Activated CD4-positive, alpha-beta memory T cell treated with anti-CD3 and anti-CD28 coated beads for 36 hours (primary cell): Measurements from ENCODE around the gene ADAMTSL5. TPM values are rescaled to one million over a fixed set of nuclear protein-coding genes. Genes with fewer than 3 reads are reported as not detected.
"Not testable (repeated sequence)": the region's sequence is repeated elsewhere in the genome, so short reads cannot be mapped to it uniquely, and the experiment has no call there.

Experiments
- CTCF ChIA-PET: fragments of 350-600 bp; sonication (Branson Sonifier 250); formaldehyde crosslinking; loops from one replicate; lab custom pipeline; 2021; ENCODE audit warnings: antibody characterized with exemption, inconsistent platforms; lab: Charles Lee
- POLR2A ChIA-PET: fragments of 350-600 bp; sonication (Branson Sonifier 250); formaldehyde crosslinking; loops from one replicate; lab custom pipeline; 2021; ENCODE audit warnings: antibody characterized with exemption; lab: Charles Lee
- DNase-seq: peaks from one replicate; pipeline ENCODE4 v3.0.0-alpha.2; 2020
- H3K27ac Mint-ChIP-seq: one replicate; pipeline ENCODE4 v1.8.0; 2021; ENCODE audit warnings: mixed read lengths
- H3K27me3 Mint-ChIP-seq: one replicate; pipeline ENCODE4 v1.8.0; 2021; ENCODE audit warnings: mixed read lengths
- H3K36me3 Mint-ChIP-seq: one replicate; pipeline ENCODE4 v1.8.0; 2021; ENCODE audit warnings: mixed read lengths
- H3K4me1 Mint-ChIP-seq: one replicate; pipeline ENCODE4 v1.8.0; 2021; ENCODE audit warnings: low read depth, mixed read lengths
- H3K4me3 Mint-ChIP-seq: one replicate; pipeline ENCODE4 v1.8.0; 2021; ENCODE audit warnings: mild to moderate bottlenecking, mixed read lengths
- H3K9me3 Mint-ChIP-seq: one replicate; pipeline ENCODE4 v1.8.0; 2021; ENCODE audit warnings: mixed read lengths
- intact Hi-C: fragments of 100-400 bp; cut with micrococcal nuclease; formaldehyde crosslinking; loops from one replicate; pipeline ENCODE4 v1.15.1; 2023
- total RNA-seq, 2 experiments: library from RNA; stranded (reverse); gene quantifications; one replicate each; pipeline ENCODE4 v1.2.3, GENCODE V29; 2021

ADAMTSL5 gene
- total RNA-seq, 2 experiments from 2014 or later, result 1.9 to 3.7 TPM

DNA sequence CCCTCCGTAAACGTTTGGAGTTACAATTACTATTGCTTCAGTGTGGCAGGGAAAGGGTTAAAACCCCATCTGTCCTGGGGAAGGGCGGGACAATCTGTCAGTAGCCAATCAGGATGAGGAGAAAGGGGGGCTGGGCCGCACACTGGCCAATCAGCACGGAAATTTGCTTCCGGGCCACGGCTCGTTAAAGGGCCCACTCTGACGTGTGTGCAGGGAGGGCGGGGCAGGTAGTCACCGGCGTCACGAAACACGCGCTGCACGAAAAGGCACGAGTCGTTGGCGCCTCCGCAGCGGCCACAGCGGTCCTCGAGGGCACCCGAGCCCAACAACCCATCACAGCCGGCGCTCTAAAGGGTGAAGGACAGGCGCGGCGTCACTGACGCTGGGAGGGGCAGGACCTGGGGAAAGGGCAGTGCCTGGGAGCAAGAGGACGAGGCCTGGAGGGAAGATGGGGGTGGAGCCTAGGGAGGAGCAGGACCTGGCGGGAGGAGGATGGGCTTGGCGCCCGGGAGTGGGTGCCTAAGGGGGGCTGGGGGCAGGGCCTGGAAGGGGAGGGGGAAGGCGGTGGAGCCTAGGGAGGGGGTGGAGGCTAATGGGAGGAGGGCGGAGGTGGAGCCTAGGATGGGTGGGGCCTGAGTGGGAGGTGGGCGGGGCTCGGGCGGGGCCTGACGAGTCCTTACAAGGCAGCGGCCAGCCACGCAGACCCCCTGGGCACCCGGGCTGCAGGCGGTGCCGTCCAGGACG lies 4.9 kb downstream of the ADAMTSL5 start:
- peaks cover 11% of the 10 kb centered on the region for H3K27me3 Mint-ChIP-seq
- POLR2A ChIA-PET, result no interaction called here
- peak overlapping the region; percentile 74 for H3K27ac Mint-ChIP-seq
- CTCF ChIA-PET, result no interaction called here
- peaks cover 13% of the 10 kb centered on the region for H3K4me1 Mint-ChIP-seq
- H3K36me3 Mint-ChIP-seq, result no peaks in the 10 kb centered on the region
- intact Hi-C loops, result loop anchor here (2.0 kb wide), 1 partner anchor 17 kb away; the partner anchor contains the start of genes PCSK4 and REEP6
- no peaks in the 10 kb centered on the region for H3K9me3 Mint-ChIP-seq
- H3K4me3 Mint-ChIP-seq, result peak overlapping the region; percentile 74
- peak; percentile 93 for DNase-seq

DNA sequence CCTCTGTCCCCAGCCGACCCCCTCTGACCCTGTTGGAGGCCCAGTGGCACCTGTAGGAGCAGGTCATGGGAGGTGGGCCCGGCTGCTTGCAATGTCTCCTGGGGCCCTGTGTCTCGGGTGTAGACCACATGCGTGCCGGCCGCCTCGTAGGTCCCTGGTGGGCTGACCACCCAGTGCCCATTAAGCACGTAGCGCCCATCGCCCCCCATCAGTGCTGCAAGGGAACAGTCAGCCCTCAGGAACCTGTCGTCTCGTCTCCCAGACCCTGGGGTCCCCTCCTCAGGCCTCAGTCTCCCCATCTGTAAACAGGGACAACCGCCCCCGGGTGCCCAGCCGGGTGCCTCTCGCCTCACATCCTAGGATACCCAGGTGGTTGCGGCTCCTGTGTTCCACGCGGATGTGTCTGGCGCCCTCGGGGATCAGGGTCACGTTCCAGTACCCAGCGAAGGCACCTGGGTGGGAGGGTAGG lies 5.6 kb downstream of the ADAMTSL5 start:
- CTCF ChIA-PET, result no interaction called here
- POLR2A ChIA-PET, result no interaction called here
- DNase-seq, result no peak
- H3K36me3 Mint-ChIP-seq, result no peaks in the 10 kb centered on the region
- H3K9me3 Mint-ChIP-seq, result no peaks in the 10 kb centered on the region
- peaks cover 13% of the 10 kb centered on the region for H3K27me3 Mint-ChIP-seq
- peaks cover 15% of the 10 kb centered on the region for H3K4me1 Mint-ChIP-seq
- H3K4me3 Mint-ChIP-seq, result no peak overlapping the region
- intact Hi-C loops, result loop anchor here (2.0 kb wide), 1 partner anchor 16 kb away; the partner anchor contains the start of genes PCSK4 and REEP6
- H3K27ac Mint-ChIP-seq, result no peak overlapping the region

DNA sequence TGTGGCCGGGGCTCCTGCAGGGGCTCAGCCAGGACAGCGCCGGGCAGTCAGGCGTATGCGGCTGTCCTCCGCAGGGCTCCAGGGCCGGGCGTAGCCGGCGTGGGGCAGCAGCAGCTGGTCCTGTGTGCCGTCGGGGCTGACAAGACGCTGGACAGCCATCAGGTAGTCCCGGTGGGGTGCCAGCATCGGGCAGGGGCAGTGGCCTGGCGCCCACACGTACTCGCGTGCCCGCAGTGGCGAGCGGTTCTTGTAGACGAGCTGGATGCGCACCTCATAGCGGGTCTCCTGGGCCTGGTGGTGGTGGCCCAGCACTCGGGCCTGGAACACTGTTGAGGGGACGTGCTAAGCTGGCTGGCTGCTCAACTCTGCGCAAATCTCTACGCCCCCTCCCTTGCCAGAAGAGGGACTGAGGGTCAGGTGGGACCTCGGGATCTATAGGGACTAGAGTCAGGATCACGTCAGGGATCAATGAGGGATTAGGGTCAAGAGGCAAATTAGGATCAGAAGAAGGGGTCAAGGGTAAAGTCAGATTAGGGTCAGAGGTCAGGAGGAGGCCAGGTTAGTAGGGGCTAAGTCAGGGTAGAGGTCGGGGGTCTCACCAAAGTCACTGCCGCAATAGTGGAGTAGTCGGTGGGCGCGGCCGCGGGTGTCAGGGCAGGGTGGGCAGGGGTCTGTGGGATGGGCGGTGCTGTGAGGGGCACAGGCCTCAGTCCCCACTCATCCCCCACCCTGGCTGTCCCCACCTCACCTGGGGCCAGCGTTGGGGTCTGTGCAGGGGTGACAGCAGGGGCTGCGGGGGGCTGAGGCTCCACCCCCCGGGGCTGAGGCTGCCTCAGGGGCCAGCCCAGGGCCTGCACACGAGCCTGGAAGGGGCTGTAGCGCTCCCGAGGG lies 6.6 kb downstream of the ADAMTSL5 start:
- no peaks in the 10 kb centered on the region for H3K9me3 Mint-ChIP-seq
- H3K36me3 Mint-ChIP-seq, result no peaks in the 10 kb centered on the region
- no peak overlapping the region for H3K27ac Mint-ChIP-seq
- POLR2A ChIA-PET, result interaction anchor here (0.5 kb wide), 1 partner anchor 65 kb away, joined by 5 read pairs; no protein-coding TSS in a partner anchor
- CTCF ChIA-PET, result interaction anchor here (0.9 kb wide), 1 partner anchor 826 kb away, joined by 3 read pairs; no protein-coding TSS in a partner anchor
- H3K27me3 Mint-ChIP-seq, result peaks cover 13% of the 10 kb centered on the region
- no peak overlapping the region for H3K4me3 Mint-ChIP-seq
- intact Hi-C loops, result loop anchor here (2.0 kb wide), 1 partner anchor 15 kb away; the partner anchor contains the start of genes PCSK4 and REEP6
- H3K4me1 Mint-ChIP-seq, result peaks cover 14% of the 10 kb centered on the region
- no peak for DNase-seq

DNA sequence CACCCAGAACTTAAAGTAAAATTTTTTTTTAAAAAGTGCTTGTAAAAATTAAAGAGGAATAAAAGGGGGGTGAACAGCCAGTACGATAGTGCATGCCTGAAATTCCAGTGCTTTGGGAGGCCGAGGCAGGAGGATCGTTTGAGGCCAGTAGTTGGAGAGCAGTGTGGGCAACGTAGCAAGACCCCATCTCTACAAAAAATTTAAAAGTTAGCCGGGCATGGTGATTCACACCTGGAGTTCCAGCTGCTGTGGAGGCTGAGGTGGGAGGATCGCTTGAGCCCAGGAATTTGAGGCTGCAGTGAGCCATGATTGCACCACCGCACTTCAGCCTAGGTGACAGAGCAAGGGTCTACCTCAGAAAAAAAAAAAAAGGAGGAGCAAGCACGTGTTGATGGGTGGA lies 7.8 kb downstream of the ADAMTSL5 start:
- peaks cover 14% of the 10 kb centered on the region for H3K4me1 Mint-ChIP-seq
- no peak overlapping the region for H3K4me3 Mint-ChIP-seq
- no peak for DNase-seq
- peaks cover 13% of the 10 kb centered on the region for H3K27me3 Mint-ChIP-seq
- no peaks in the 10 kb centered on the region for H3K36me3 Mint-ChIP-seq
- ChIA-PET CTCF (interaction anchor here (0.7 to 0.9 kb wide), 2 partner anchors 262 to 827 kb away, joined by 3 read pairs; no protein-coding TSS in a partner anchor), POLR2A (no interaction called here)
- no peak overlapping the region for H3K27ac Mint-ChIP-seq
- intact Hi-C loops, result no loop called here
- no peaks in the 10 kb centered on the region for H3K9me3 Mint-ChIP-seq

DNA sequence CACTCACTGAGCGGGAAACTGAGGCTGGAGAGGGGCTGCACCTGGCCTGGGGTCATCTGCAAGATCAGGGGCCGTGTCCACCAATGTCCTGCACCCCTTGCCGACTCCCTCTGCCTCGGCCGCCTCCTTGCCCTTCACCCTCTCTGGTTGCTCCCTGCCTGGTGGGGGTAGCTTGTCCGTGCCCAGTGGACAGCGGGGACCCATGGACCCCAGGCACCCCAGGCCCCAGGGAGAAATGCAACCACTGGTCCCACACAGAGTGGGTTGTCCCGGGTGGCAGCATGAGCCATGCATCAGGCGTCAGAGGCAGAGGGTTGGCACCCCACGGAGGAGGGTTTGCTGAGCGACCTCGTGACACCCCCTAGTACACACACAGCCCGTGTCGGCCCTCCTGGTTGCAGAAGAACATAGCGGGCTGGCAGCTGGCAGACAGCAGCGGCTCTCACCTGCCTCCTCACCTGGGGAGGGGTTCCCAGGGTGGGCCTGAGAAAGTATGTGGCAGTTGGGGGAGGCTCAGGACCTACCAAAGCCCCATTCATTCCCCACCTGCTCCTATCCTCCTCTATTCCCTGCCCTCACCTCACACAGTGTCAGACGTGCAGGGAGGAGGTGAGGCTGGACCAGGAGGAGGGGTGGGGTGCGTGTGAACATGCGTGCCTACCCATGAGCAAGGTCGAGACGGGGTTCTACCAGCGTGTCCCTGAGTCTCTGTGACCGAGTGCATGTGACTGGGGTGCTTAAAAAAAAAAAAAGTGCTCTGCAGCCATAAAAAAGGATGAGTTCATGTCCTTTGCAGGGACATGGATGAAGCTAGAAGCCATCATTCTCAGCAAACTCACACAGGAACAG lies 8.7 kb downstream of the ADAMTSL5 start:
- POLR2A ChIA-PET, result no interaction called here
- peaks cover 14% of the 10 kb centered on the region for H3K4me1 Mint-ChIP-seq
- DNase-seq, result no peak
- intact Hi-C loops, result no loop called here
- H3K4me3 Mint-ChIP-seq, result no peak overlapping the region
- H3K27ac Mint-ChIP-seq, result no peak overlapping the region
- no peaks in the 10 kb centered on the region for H3K9me3 Mint-ChIP-seq
- peaks cover 13% of the 10 kb centered on the region for H3K27me3 Mint-ChIP-seq
- CTCF ChIA-PET, result interaction anchor here (0.6 kb wide), 2 partner anchors 46 to 625 kb away, joined by 3 to 4 read pairs; no protein-coding TSS in a partner anchor
- H3K36me3 Mint-ChIP-seq, result no peaks in the 10 kb centered on the region

DNA sequence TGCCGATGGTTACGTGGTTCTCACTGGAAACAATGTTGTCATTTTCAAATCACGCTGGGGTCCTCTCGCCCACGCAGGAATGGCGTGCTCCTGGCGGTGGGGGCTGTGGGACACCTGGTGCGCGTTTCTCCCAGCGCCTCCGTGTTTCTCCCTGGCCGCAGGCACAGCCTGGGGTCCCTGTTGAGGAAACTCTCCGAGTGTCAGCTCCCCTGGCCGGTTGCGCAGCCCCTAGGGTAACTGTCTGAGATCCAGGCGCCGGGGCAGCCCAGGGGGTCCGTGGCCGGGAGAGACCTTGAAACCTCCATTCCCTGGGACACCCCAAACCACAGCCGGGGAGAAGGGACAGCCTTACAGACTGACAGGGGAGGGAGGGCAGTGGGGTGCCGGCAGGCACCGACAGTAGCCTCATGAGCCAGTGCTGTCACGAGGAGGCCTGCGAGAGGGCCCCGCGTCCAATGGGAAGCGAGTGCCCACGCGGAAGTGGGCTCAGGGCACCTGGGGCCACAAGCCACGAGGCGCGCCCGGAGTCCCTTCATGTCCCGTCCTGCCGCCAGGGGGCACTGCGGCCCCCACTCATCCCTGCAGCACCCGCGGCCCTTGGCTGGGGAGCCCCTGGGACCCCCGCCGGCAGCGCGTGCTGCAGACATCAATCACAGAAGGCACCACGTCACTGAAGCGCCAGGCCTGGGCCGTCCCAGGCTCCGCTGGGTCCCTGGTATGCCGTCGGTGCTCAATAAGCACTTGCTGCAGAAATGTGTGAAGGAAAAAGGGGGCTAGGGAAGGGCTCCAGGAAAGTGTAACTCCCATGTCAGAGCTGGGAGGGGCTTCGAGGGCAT lies 9.5 kb downstream of the ADAMTSL5 start:
- CTCF ChIA-PET, result interaction anchor here (0.6 to 2.4 kb wide), 5 partner anchors 12 to 624 kb away, joined by 3 to 14 read pairs (median 4); partner anchors contain the start of gene REEP6
- Mint-ChIP-seq H3K36me3 (no peaks in the 10 kb centered on the region), H3K4me3 (no peak overlapping the region), H3K27me3 (peaks cover 13% of the 10 kb centered on the region), H3K9me3 (no peaks in the 10 kb centered on the region), H3K4me1 (peaks cover 12% of the 10 kb centered on the region), H3K27ac (no peak overlapping the region)
- POLR2A ChIA-PET, result no interaction called here
- intact Hi-C loops, result no loop called here
- DNase-seq, result peak; percentile 83

DNA sequence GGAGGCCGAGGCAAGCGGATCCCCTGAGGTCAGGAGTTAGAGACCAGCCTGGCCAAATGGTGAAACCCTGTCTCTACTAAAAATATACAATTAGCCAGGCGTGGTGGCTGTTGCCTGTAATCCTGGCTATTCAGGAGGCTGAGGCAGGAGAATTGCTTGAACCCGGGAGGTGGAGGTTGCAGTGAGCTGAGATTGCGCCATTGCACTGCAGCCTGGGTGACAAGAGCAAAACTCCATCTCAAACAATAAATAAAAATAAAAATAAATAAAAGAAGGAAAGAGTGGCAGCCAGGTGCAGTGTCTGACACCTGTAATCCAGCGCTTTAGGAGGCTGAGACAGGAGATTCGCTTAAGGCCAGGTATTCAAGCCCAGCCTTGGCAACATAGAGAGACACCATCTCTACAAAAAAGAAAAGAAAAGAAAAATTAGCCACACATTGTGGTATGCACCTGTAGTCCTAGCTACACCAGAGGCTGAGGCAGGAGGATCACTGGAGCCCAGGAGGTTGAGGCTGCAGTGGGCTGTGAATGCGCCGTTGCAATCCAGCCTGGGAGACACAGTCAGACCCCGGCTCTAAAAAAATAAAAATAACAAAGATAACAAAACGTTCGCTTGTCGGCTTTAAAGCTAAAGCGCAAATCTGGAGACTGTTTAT lies 10.3 kb downstream of the ADAMTSL5 start:
- Mint-ChIP-seq H3K27ac (no peak overlapping the region), H3K4me1 (peaks cover 8% of the 10 kb centered on the region), H3K4me3 (no peak overlapping the region), H3K27me3 (peaks cover 13% of the 10 kb centered on the region), H3K9me3 (no peaks in the 10 kb centered on the region), H3K36me3 (no peaks in the 10 kb centered on the region)
- ChIA-PET CTCF (interaction anchor here (1.2 to 2.4 kb wide), 3 partner anchors 11 to 200 kb away, joined by 3 to 14 read pairs (median 4); partner anchors contain the start of gene REEP6), POLR2A (no interaction called here)
- no peak for DNase-seq
- intact Hi-C loops, result no loop called here

DNA sequence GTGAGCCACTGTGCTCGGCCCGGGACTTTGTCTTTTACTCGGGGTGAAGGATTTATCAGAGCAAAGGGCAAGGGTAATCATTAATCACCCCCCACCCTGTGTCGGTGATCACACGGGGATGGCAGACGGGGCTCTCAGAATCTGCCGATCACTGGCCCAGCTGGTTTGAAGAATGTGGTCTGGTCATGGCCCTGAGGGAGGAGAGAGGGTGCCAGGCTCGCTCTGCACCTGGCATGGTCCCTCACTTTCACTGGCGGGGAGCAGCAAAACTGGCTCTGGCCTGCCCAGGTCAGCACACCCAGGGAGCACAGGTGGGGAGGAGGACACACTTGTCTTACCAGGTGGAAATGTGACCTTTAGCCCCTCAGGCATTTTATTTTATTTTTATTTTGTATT lies 11.6 kb downstream of the ADAMTSL5 start:
- POLR2A ChIA-PET, result no interaction called here
- H3K9me3 Mint-ChIP-seq, result no peaks in the 10 kb centered on the region
- peaks cover 13% of the 10 kb centered on the region for H3K27me3 Mint-ChIP-seq
- CTCF ChIA-PET, result interaction anchor here (2.4 kb wide), 1 partner anchor 10 kb away, joined by 14 read pairs; the partner anchor contains the start of gene REEP6
- no peaks in the 10 kb centered on the region for H3K36me3 Mint-ChIP-seq
- intact Hi-C loops, result no loop called here
- no peak for DNase-seq
- H3K4me1 Mint-ChIP-seq, result peaks cover 7% of the 10 kb centered on the region
- H3K27ac Mint-ChIP-seq, result no peak overlapping the region
- H3K4me3 Mint-ChIP-seq, result no peak overlapping the region

DNA sequence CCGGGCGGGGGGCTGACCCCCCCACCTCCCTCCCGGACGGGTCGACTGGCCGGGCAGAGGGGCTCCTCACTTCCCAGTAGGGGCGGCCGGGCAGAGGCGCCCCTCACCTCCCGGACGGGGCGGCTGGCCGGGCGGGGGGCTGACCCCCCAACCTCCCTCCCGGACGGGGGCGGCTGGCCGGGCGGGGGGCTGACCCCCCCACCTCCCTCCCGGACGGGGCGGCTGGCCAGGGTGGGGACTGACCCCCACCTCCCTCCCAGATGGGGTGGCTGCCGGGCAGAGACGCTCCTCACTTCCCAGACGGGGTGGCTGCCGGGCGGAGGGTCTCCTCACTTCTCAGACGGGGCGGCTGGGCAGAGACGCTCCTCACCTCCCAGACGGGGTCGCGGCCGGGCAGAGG lies 13.6 kb downstream of the ADAMTSL5 start:
- DNase-seq, POLR2A ChIA-PET, H3K27ac Mint-ChIP-seq, CTCF ChIA-PET, H3K4me1 Mint-ChIP-seq, H3K36me3 Mint-ChIP-seq, H3K27me3 Mint-ChIP-seq, intact Hi-C loops, H3K4me3 Mint-ChIP-seq, H3K9me3 Mint-ChIP-seq: not testable (repeated sequence)

DNA sequence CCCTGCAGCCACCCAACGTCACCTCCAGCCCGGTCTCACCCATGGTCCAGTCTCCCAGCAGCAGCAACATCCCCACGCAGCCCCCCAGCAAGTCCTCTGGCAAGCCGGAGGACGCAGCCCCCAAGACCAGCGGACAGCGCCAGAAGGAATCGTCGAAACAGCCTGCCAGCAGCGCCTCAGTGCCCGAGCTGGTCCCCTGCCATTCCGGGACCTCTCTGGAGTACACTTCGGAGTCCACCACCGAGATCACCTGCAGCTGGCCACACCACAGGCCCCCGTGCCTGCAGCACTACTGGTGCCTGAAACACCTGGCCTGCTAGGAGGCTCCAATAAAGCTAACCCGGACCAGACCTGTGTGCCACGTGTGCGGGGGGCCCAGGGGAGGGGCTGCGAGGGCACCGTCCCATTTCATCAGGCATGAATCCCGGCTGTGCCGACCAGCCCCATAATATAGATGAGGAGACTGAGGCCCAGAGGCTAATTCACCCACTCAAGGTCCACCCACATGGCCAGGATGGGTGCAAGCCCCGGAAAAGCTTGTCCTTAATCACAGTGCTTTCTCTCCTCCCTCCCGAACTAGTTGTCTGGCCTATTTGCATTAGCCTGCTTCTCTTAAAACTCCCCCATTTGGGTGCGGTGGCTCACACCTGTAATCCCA lies 15.1 kb downstream of the ADAMTSL5 start:
- CTCF ChIA-PET, result no interaction called here
- Mint-ChIP-seq H3K27ac (no peak overlapping the region), H3K4me3 (no peak overlapping the region), H3K4me1 (peaks cover 2% of the 10 kb centered on the region), H3K27me3 (peaks cover 2% of the 10 kb centered on the region), H3K9me3 (no peaks in the 10 kb centered on the region), H3K36me3 (no peaks in the 10 kb centered on the region)
- no peak for DNase-seq
- intact Hi-C loops, result no loop called here
- POLR2A ChIA-PET, result no interaction called here
